ENCODE measurements around the gene KREMEN2. TPM values are rescaled to one million over a fixed set of nuclear protein-coding genes. Genes with fewer than 3 reads are reported as not detected.

Gene KREMEN2
- total and polyA plus RNA-seq, 2 of the 4 experiments (the other 2 are of a cell fraction): 0.03 TPM; not detected in 1

- no peak overlapping the region for H2BK120ac ChIP-seq (ENCODE audit: low read depth, low read length)
- dilution Hi-C loops (cut with HindIII; ENCODE audit: low sequenced_read_pairs, unreplicated experiment) (no loop called here), intact Hi-C loops (cut with micrococcal nuclease) (no loop called here)
Observed at GRCh38 chr16:2942045-2942444, 22.0 kb upstream of the KREMEN2 start.

More at GRCh38 chr16:2942045-2942444, 22.0 kb upstream of the KREMEN2 start:
- Histone ChIP-seq H3K4me2 (ENCODE audit: low read depth, low read length) (no peak overlapping the region), H3K9me1 (ENCODE audit: insufficient read depth, low read length) (no peaks in the 10 kb centered on the region), H3K9ac (ENCODE audit: low read depth, low read length) (no peak overlapping the region), H4K5ac (ENCODE audit: low read depth, low read length) (no peak overlapping the region), H3K56ac (ENCODE audit: extremely low read depth, insufficient read depth, low read length) (no peak overlapping the region), H3K14ac (replicated peaks; ENCODE audit: low read depth, low read length) (no peak overlapping the region), H3K18ac (ENCODE audit: low read depth, low read length) (no peak overlapping the region), H3K79me1 (ENCODE audit: low read depth in 1 of 2, low read length in 2 of 2) (no peaks in the 10 kb centered on the region), H3K4me1 (ENCODE audit: control insufficient read depth, insufficient read depth, low read length) (no peaks in the 10 kb centered on the region), H2AK5ac (ENCODE audit: low read depth, low read length) (no peak overlapping the region), H2BK15ac (ENCODE audit: low read depth, low read length) (no peak overlapping the region), H4K20me1 (ENCODE audit: insufficient read depth, low read length) (no peaks in the 10 kb centered on the region), H2BK20ac (ENCODE audit: low read depth, low read length) (no peak overlapping the region), H3K36me3 (ENCODE audit: control insufficient read depth, insufficient read depth, low read length) (peaks cover 54% of the 10 kb centered on the region), H3K9me3 (ENCODE audit: control insufficient read depth, insufficient read depth, low read length) (no peaks in the 10 kb centered on the region), H3K4ac (ENCODE audit: low read depth, low read length) (no peak overlapping the region), H4K8ac (ENCODE audit: low read depth in 2 of 2, low read length in 2 of 2) (no peak overlapping the region), H4K91ac (ENCODE audit: insufficient read depth, low read depth, low read length) (no peak overlapping the region), H3K27me3 (ENCODE audit: control insufficient read depth, insufficient read depth, low read length) (no peaks in the 10 kb centered on the region), H3K27ac (ENCODE audit: insufficient read depth, low read length) (no peak overlapping the region), H2BK5ac (ENCODE audit: low read depth, low read length, poor library complexity, severe bottlenecking) (no peak overlapping the region), H2AK9ac (replicated peaks; ENCODE audit: low read depth, low read length, poor library complexity) (no peak overlapping the region), H3K23ac (ENCODE audit: low read depth, low read length) (no peak overlapping the region), H3K4me3 (ENCODE audit: insufficient read depth, low read depth, low read length) (no peak overlapping the region), H2AFZ (replicated peaks; ENCODE audit: low read length, poor library complexity) (no peak overlapping the region)
- ChIA-PET POLR2A (ENCODE audit: unreplicated experiment) (no interaction called here), CTCF (no interaction called here)
- in situ Hi-C loops (cut with MboI; ENCODE audit: low sequenced_read_pairs): no loop called here
- no peak for TF ChIP-seq CTCF (conservative IDR thresholded peaks at IDR 0.05; ENCODE audit: low read depth, low read length)
- TF ChIP-seq SMC3 (IDR thresholded peaks at IDR 0.05; ENCODE audit: low read depth, low read length): no peak
- no peak for TF ChIP-seq NFE2L2 (IDR thresholded peaks at IDR 0.05; ENCODE audit: low read depth, low read length)
- no peak for TF ChIP-seq USF2 (IDR thresholded peaks at IDR 0.05; ENCODE audit: low read depth, low read length)
- TF ChIP-seq ELK1 (IDR thresholded peaks at IDR 0.05; ENCODE audit: borderline replicate concordance, low read depth, low read length): no peak
- no peak for TF ChIP-seq MAZ (IDR thresholded peaks at IDR 0.05; ENCODE audit: borderline replicate concordance, low read depth, low read length)
- TF ChIP-seq MAFK (IDR thresholded peaks at IDR 0.05; ENCODE audit: low read depth, low read length): no peak
- no peak for TF ChIP-seq BHLHE40 (IDR thresholded peaks at IDR 0.05; ENCODE audit: low read depth, low read length)
- no peak for TF ChIP-seq POLR2A (IDR thresholded peaks at IDR 0.05; ENCODE audit: low read depth, low read length)
- no peak for TF ChIP-seq CEBPB (IDR thresholded peaks at IDR 0.05; ENCODE audit: low read depth, low read length)
- TF ChIP-seq RCOR1 (IDR thresholded peaks at IDR 0.05; ENCODE audit: insufficient replicate concordance, low read length): no peak
- TF ChIP-seq CHD1 (IDR thresholded peaks at IDR 0.05; ENCODE audit: low read depth, low read length): no peak
- TF ChIP-seq MXI1 (IDR thresholded peaks at IDR 0.05; ENCODE audit: borderline replicate concordance, low read depth, low read length): no peak
- no peak for TF ChIP-seq RFX5 (IDR thresholded peaks at IDR 0.05; ENCODE audit: low read depth, low read length)
- no peak for TF ChIP-seq RAD21 (IDR thresholded peaks at IDR 0.05; ENCODE audit: low read length)
- no peak for DNase-seq
- BruUV-seq (replicated peaks): no TSS peak
- WGBS, 2 experiments (ENCODE audit: extremely low coverage in 2 of 2, insufficient read length in 1 of 2): 86% methylated on average over 3 of the region's 4 CpGs; no CpG with 5 or more reads in 1 of the 2 experiments
- ATAC-seq (ENCODE audit: low read depth): no peak
